Stimulated activated CD8-positive, alpha-beta memory T cell treated with anti-CD3 and anti-CD28 coated beads, Interleukin-15, amount 100 ng/mL, for 24 hours (primary cell): ENCODE measurements around the gene MUC5AC.
"Not testable (repeated sequence)": the region's sequence is repeated elsewhere in the genome, so short reads cannot be mapped to it uniquely, and the experiment has no call there.

Source experiments
- DNase-seq: peaks from one replicate; pipeline ENCODE4 v3.0.0-alpha.2; 2020; ENCODE audit warnings: low read depth

The MUC5AC gene

GRCh38 chr11:1147792-1148191 lies 10.0 kb upstream of the MUC5AC start:
- no peak for DNase-seq

DNA sequence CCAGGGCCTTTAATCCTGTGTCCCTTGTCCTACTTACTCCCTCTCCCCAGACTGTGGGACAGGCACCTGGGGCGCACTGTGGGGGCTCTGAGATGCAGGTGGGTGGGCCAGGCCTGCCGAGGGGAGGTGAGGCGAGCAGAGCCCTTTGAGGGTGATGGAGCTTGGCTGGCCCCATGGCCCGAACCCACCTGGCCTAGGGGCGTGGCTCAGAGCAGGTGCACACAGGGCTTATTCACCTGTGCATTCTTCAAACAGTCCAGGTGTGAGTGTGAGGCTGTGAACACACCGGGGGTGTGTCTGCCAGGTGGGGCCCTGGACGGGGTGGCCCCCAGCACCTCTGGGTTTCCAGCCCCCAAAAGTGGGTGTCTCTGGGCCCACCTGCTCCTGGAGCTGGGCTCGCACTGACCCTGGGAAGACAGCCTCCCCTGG lies 9.0 kb upstream of the MUC5AC start:
- DNase-seq = no peak

DNA sequence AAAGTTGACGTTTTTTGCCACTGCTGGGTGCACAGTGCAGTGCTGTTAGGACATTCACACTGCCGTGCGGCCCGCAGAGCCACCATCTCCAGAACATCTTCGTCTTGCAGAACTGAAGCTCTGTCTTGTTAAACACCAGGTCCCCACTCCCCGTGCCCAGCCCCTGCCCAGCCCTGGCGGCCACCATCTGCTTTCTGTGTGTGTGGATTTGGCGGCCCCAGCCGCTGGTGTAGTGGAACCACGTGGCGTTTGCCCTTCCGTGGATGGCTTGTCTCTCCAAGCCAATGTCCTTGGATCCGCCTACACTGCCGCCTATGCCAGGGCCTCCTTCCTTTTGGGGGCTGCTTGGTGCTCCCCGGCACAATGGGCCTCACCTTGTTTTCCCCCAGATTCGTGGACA lies 8.2 kb upstream of the MUC5AC start:
- no peak for DNase-seq

DNA sequence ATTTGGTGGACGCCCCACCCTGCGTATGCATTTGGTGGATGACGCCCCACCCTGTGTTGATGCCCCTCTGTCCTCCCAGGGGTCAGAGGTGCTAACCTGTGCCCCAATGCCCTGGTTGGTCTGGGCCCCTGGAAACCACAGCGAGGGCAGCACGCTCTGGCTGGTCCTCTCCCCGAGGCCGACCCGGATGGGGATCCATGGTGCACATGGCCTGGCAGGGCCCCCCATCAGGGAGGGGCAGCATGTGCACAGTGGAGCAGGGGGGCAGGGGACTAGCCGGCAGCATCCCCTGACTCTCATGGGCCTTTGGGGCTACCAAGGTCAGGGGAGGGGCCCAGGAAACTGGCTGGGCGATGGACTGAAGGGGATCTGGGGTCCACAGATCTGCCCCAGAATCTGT lies 7.6 kb upstream of the MUC5AC start:
- DNase-seq = no peak

GRCh38 chr11:1150769-1151365 lies 6.9 kb upstream of the MUC5AC start:
- DNase-seq = no peak

DNA sequence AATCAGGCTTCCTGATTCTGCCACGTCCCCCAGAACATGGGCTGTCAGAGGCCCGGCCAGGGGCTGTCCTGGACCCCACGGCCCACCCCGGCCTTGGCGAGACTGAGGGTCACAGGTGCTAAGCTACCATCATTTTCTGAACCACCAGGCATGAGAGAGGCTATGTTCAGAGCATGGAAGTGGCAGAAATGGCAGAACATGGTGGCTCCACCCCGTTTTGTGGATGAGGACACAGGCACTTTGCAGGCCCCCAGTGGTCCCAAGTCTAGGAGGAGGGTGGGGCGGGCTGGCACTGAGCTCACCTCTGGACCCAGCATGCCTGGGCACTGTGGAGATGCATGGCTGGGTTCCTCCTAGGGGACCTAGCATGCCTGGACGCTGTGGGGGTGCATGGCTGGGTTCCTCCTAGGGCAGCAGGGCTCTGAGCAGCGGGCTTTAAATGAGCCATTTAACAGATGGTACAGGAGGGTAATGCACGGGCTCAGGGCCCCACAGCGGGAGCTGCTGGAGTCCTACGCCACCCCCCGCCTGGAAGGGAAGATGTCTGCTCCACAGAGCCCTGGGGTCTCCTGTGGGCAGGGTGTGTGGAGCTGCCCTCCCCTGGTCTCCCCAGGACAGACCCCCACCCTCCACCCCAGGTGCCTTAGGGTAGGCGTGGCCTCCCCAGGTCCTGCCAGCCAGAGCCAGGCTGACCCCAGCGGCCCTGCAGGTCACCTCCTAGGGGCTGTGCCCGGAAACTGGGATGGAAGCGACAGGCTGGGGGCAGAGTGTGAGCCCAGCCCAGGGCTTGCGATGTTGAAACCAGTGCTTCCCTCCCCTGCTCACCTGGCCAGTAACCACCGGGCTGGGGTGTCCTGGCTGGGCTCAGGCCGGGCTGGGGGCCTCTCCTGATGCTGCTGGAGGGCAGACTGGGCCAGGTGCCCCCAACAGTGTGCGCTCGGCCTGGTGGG lies 6.1 kb upstream of the MUC5AC start:
- no peak for DNase-seq

DNA sequence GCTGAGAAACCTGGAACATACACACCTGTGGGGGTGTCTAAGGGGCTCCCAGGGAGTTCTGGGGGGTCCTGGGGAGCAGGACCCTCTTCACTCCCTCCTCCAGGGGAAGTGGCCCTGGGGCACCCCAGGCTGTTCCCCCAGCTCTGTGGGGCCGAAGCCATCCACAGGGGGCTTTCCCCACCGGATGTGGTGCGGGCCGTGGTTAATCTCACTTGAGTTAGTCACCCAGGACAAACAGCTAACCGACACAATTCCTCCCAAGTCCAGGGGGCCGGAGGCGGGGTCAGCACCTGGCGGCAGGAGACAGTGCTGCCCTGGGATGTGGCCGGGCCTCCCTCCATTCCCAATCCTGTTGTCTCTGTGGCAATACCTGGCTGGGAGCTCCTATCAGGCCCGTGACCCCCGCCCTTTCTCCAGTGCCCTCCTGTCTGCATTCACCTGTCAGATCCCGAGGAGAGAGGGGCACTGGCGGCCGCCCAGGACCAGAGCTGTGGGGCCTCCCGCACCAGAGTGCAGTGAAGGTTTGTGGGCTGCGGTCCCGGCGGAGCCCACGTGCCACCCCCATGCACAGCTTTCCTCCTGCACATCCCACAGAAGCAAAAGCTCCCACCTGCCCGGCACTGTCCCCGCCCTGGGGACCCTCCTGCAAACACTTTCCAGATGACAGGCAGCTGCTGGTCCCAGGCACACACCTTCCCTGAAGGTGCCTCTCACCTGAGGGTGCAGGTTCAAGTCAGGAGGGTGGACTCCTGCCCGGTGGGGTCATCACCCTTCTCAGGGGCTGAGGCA lies 5.2 kb upstream of the MUC5AC start:
- DNase-seq = no peak

DNA sequence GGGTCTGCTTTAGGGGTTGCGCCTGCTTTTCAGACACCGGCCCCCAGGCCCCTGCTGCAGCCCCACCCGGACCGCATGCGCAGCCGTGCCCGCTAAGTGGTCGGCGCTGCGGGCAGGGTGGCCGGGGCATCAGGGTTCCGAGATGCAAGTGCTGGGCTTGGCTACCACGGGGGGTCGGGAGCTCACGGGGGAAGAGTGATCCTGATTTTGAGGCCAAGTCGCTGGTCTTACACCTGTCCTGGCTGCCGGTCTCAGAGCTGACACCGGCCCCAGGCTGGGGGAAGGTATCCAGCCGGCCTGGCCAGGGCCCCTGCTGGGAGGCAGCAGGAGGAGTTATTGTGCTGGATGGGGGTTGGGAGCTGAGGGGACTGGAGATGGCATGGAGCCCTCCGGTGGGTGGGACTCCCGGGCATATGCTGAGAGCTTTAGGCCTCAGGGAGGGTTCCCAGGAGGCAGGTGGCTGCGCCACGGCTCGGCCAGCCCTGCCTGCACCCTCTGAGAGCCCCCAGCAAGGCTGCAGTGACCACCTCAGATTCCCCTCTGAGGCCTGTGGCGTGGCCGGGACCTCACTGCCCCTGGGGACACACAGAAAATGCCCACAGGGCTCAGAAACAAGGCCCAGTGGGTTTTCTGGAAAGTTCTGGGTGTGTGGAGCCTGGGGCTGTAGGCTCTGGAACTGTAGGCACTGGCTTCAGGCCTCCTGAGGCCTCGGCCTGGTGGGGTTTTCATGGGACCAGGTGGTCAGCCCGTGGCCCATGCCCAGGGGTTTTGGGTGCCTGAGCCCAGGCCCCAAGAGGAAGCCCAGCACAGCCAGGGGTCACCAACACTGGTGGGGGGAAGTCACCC lies 4.4 kb upstream of the MUC5AC start:
- DNase-seq = no peak

DNA sequence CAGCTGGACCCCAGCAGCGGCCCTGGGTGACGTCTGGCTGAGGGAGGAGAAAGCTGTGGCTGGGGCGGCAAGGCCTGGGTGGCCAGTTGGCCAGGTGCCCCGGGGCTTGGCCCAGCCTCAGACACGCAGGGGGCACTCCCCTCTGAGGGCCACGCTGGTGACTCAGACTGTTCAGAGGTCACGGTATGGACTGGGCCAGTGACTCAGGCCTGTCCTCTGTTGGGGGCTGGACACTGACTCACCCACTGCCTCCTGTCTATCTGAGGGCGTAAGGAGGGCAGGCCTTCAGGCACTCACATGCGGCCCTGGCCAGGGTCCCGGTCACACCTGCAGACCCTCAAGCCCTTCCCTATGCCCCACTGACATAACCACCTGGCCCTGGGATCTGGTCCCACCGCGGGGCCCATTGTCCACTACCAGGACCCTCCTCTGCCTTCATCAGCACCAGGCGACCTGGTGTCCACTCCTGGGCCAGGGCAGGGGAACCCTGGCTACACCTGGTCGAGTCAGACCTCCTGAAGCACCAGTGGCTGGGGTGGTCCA lies 3.7 kb upstream of the MUC5AC start:
- no peak for DNase-seq

DNA sequence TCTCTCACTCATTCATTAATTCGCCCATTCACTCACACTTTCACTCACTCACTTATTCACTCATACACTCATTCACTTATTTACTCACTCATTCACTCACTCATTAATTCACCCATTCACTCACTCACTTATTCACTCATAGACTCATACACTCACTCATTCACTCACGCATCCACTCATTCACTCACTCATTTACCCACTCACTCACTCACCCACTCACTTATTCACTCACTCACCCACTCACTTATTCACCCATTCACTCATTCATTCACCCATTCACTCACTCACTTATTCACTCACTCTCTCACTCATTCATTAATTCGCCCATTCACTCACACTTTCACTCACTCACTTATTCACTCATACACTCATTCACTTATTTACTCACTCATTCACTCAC lies 3.1 kb upstream of the MUC5AC start:
- not testable (repeated sequence) for DNase-seq

- no peak for DNase-seq
Measured at GRCh38 chr11:1155274-1155693, 2.5 kb upstream of the MUC5AC start.

DNA sequence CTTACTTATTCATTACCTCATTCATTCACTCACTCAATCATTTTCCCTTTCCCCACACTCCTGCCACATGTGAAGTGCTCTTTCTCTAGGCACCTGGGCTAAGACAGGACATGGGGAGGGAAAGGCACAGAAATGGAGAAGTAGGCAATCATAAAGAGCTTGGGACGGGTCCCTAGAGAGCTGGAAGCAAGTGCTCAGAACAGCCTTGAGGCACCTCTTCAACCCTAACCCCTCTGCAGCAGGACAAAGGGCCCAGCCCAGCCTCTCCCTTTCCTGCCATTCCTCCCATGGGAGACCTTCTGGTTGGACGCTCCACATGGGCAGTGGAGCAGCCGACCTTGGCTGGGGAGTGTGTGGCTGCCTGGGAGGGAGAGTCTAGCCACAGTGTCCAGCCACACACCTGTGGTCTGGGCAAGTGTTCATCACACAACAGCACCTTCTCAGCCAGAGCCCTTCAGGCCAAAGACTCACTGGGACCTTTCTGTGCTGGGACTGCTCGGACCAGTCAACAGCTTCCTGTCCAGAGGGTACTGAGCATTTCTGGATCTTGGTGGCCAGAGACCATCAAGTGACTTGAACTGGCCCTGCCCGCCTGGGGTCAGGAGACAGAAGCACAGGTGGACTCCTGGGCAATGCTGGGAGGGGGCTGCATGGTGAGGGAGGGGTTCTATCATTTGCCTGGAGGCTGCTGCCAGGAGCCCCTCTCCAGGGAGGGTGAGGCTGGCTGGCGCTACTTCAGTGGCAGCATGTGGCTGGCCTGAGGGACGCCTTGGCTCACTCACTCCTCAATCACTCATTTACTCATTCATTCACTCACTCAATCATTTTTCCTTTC lies 1.0 kb upstream of the MUC5AC start:
- DNase-seq = no peak

- DNase-seq = no peak
Measured at GRCh38 chr11:1157341-1157644, 460 bp upstream of the MUC5AC start.

DNA sequence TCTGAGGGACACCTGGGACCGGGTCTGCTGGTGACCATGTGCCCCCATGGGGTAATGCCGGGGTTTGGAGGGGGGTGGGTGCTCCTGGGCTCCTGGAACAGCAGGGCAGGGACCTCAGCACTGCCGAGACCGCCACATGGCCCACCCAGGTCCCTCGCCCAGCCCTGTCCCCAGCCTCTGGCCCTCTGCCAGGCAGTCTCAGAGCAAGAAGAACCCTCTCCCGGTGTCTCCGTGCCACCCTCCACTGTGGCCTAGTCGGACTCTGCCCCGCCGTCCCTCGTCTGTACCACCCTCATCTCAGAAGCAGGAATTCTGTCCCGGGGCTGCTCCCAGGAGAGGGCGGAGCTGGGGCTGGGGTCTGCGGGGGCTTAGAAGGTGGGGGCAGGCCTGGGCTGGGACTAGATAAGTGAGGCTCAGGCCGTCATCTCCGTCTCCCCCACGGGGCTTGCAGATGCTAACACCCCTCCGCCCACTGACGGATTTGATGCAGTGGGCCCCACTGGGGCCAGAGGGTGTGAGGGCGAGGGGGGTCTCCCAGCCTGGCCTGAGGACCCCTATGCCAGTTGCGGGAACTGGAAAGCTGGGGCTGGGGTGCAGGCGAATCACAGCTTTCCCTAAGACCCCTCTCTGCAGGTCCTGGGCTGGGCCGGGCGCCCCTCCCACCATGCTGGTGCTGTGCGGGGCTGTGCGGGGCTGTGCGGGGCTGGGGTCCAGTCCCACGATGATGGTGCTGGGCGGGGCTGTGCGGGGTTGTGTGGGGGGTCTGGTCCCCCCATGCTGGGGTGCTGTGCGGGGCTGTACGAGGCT lies 1.1 kb downstream of the MUC5AC start:
- DNase-seq = no peak

DNA sequence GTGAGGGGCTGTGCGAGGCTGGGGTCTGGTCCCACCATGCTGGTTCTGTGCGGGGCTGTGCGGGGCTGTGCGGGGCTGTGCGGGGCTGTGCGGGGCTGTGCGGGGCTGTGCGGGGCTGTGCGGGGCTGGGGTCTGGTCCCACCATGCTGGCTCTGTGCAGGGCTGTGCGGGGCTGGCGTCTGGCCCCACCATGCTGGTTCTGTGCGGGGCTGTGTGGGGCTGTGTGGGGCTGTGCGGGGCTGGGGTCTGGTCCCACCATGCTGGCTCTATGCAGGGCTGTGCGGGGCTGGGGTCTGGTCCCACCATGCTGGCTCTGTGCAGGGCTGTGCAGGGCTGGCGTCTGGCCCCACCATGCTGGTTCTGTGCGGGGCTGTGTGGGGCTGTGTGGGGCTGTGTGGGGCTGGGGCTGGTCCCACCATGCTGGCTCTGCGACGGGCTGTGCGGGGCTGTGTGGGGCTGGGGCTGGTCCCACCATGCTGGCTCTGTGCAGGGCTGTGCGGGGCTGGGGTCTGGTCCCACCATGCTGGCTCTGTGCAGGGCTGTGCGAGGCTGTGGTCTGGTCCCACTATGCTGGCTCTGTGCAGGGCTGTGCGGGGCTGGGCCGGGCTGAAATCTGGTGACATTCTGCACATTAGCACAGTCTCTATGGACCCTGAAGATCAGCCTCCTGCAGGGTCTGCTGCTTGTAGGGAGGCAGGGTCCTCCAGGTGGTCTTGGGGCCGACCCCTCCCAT lies 1.9 kb downstream of the MUC5AC start:
- not testable (repeated sequence) for DNase-seq

DNA sequence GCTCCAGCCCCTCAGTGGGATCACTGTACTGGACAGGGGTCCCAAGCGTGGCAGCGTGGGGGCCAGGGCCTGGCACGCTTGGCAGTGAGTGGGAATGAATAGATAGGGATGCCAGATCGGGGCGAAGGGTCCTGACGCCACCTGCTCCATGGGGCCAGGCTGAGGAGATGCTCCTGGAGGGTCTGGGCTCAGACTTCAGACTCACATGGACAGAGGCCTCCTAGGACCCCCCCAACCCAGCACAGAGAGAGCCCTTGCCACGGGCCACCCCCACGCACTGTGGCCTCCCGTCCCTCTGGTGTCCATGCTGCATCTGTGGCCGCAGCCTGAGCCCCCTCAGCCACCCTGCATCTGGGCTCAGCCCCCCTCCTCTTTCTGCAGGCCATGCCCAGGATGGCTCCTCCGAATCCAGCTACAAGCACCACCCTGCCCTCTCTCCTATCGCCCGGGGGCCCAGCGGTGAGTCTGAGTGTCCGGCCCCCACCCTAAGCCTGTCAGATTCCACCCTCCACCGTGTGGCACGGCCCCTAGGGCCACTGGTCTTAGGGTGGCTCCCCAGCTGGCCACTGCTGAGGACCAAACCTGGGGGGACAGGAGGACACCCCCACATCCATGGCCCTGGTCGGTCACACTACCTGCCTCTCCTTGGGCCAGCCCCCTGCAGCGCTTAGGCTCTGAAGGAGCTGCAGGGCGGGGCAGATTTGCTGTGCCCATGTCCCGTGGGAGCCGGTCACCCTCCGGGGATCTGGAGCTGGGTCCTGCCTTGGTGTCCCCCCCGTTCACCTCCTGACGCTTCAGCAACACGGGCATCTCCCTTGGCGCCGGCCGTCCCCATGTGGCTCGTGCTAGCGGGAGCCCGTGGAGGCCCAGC lies 2.7 kb downstream of the MUC5AC start:
- DNase-seq = no peak

GRCh38 chr11:1161410-1162137 lies 3.8 kb downstream of the MUC5AC start:
- no peak for DNase-seq

GRCh38 chr11:1162138-1162475 lies 4.4 kb downstream of the MUC5AC start:
- no peak for DNase-seq
